T-helper 17 cell (primary cell): ENCODE data around the gene S100A4. TPM values are rescaled to one million over a fixed set of nuclear protein-coding genes. Genes with fewer than 3 reads are reported as not detected.
A peak's percentile ranks its signal among the peaks of the same experiment; 100 is the strongest.
"Not testable (repeated sequence)": the region's sequence is repeated elsewhere in the genome, so short reads cannot be mapped to it uniquely, and the experiment has no call there.

Experiments
- ATAC-seq: fragments of 150-1000 bp; cut with Tn5 transposase; 2 replicates; pipeline ENCODE4 v1.10.0; 2021; ENCODE audit warnings: mild to moderate bottlenecking, moderate library complexity
- DNase-seq, 3 donors: peaks; one replicate each; pipeline versions ENCODE4 v3.0.0 to v3.0.0-alpha.2; 2020 to 2021
- H3K9me3 ChIP-seq: one replicate; pipeline ENCODE4 v1.7.0; 2013; ENCODE audit warnings: low read length, mild to moderate bottlenecking; ENCODE audit not compliant: control insufficient read depth, poor library complexity, severe bottlenecking
- H3K27ac Mint-ChIP-seq: one replicate; pipeline ENCODE4 v1.8.0; 2022; ENCODE audit warnings: mild to moderate bottlenecking, moderate library complexity, mixed read lengths
- H3K27me3 Mint-ChIP-seq: one replicate; pipeline ENCODE4 v1.8.0; 2022; ENCODE audit warnings: mixed read lengths
- H3K36me3 Mint-ChIP-seq: one replicate; pipeline ENCODE4 v1.8.0; 2022; ENCODE audit warnings: low read depth, mixed read lengths
- H3K4me1 Mint-ChIP-seq: one replicate; pipeline ENCODE4 v1.8.0; 2022; ENCODE audit warnings: mild to moderate bottlenecking, mixed read lengths
- H3K4me3 Mint-ChIP-seq: one replicate; pipeline ENCODE4 v1.8.0; 2022; ENCODE audit warnings: mild to moderate bottlenecking, moderate library complexity, mixed read lengths
- total RNA-seq, 4 donors: library from RNA in 2 of 4; stranded (reverse) in 2 of 4; gene quantifications; one replicate each; pipeline ENCODE4 v1.2.3 and lab custom pipeline; 2022 to 2026

S100A4 gene
- total RNA-seq, 2 donors from 2014 or later: 935 to 1,018 TPM

DNA sequence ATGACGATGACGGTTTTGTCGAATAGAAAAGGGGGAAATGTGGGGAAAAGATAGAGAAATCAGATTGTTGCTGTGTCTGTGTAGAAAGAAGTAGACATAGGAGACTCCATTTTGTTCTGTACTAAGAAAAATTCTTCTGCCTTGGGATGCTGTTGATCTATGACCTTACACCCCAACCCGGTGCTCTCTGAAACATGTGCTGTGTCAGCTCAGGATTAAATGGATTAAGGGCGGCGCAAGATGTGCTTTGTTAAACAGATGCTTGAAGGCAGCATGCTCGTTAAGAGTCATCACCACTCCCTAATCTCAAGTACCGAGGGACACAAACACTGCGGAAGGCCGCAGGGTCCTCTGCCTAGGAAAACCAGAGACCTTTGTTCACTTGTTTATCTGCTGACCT is 29.9 kb upstream of the S100A4 start:
- peaks cover 22% of the 10 kb centered on the region for H3K27me3 Mint-ChIP-seq
- not testable (repeated sequence) for ATAC-seq, H3K36me3 Mint-ChIP-seq, H3K9me3 ChIP-seq, H3K4me3 Mint-ChIP-seq, DNase-seq, H3K27ac Mint-ChIP-seq
- H3K4me1 Mint-ChIP-seq: peaks cover 15% of the 10 kb centered on the region

DNA sequence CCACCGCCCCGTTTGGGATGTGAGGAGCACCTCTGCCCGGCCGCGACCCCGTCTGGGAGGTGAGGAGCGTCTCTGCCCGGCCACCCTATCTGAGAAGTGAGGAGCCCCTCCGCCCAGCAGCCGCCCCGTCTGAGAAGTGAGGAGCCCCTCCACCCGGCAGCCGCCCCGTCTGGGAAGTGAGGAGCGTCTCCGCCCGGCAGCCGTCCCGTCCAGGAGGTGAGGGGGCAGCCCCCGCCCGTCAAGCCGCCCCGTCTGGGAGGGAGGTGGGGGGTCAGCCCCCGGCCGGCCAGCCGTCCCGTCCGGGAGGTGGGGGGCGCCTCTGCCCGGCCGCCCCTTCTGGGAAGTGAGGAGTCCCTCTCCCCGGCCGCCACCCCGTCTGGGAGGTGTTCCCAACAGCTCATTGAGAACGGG is 29.5 kb upstream of the S100A4 start:
- Mint-ChIP-seq H3K4me1 (peaks cover 16% of the 10 kb centered on the region), H3K27me3 (peaks cover 22% of the 10 kb centered on the region)
- H3K4me3 Mint-ChIP-seq, DNase-seq, H3K27ac Mint-ChIP-seq, H3K36me3 Mint-ChIP-seq, ATAC-seq, H3K9me3 ChIP-seq: not testable (repeated sequence)

DNA sequence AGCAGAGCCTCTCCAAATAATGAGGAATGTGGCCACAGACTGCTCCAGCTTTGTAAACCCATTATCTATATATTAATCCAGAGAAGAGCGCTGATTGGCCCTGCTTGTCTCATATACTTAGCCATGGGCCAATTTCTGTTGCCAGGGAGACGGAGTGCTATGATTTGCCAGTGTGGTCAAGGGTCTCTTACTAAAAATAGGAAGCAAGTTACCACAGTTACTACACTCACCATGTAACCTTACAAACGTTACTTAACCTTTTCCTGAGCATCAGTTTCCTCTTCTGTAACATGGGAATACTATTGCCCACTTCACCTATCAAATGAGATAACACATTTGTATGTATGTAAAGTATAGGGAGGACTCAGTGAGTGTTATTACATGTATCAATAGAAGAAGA is 27.7 kb upstream of the S100A4 start:
- H3K27ac Mint-ChIP-seq: peak overlapping the region; percentile 2
- H3K36me3 Mint-ChIP-seq: peaks cover 3% of the 10 kb centered on the region
- peaks cover 11% of the 10 kb centered on the region for H3K27me3 Mint-ChIP-seq
- H3K4me3 Mint-ChIP-seq: no peak overlapping the region
- peaks cover 22% of the 10 kb centered on the region for H3K4me1 Mint-ChIP-seq
- ATAC-seq (no peak), DNase-seq (no peak)
- no peaks in the 10 kb centered on the region for H3K9me3 ChIP-seq

DNA sequence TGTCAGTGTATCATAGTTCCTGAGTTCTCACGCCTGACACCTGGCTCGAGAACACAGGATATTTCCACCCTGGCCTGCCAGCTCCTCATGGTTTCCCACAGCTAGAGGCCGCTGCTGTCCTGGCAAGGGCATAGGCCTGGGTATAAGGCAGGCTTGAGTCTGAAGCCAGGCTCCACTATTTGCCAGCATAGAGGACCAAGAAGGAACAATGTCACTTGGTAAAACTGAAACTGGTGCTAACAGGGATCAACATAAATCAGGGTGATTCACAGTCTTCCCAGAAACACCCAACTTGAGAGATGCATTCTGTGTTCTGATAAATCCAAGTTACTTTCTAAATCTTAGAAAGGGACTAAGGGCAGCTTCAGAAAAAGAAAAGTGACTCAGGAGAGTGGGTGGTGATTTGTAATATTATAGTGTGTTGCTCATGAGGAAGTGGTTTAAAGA is 27.0 kb upstream of the S100A4 start:
- H3K9me3 ChIP-seq: no peaks in the 10 kb centered on the region
- H3K4me3 Mint-ChIP-seq: no peak overlapping the region
- H3K27ac Mint-ChIP-seq: peak overlapping the region; percentile 2
- peak; percentile 90 for ATAC-seq
- peaks cover 3% of the 10 kb centered on the region for H3K27me3 Mint-ChIP-seq
- peak in 2 of 3 donors; percentile 14 to 38 for DNase-seq
- peaks cover 22% of the 10 kb centered on the region for H3K4me1 Mint-ChIP-seq
- H3K36me3 Mint-ChIP-seq: no peaks in the 10 kb centered on the region

DNA sequence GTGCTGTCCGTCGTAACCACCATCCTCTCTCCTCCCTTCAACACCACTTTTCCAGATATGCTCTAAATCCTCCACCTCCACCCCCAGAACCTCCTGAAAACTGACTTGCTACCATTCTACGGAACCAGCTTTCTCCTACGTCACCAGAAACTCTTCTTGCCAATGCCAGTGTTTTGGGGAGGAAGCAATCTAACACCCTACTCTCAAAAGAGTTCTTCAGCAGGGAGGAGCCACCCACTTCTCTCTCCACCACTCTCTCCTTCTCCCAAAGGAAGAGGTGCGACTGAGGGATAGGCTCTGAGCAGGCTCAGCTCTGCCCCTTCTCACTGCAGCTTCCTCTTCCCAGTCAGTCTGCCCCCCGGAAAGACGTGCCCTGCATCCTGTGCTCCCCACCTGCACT is 26.1 kb upstream of the S100A4 start:
- DNase-seq (no peak), ATAC-seq (no peak)
- peak overlapping the region; percentile 8 for H3K27ac Mint-ChIP-seq
- no peaks in the 10 kb centered on the region for H3K36me3 Mint-ChIP-seq
- peaks cover 26% of the 10 kb centered on the region for H3K4me1 Mint-ChIP-seq
- H3K4me3 Mint-ChIP-seq: no peak overlapping the region
- no peaks in the 10 kb centered on the region for H3K27me3 Mint-ChIP-seq
- H3K9me3 ChIP-seq: no peaks in the 10 kb centered on the region

DNA sequence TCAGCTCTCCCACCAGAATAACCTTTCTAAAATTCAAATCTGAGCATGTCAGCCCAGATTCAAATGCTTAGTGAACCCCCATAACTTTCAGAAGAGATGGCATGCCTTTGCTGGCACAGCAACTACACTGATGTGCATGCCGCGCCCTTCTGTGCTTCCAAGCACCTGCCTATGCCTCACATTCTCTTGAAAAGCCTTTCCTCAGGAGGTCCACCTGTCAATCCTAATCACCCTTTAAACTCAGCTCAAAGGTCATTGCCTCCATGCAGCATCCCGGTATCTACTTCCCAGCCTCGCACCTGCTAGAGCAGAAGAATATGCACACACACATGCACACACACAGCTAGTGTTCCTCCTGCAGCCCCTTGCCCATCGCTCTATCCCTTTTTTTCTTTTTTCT is 25.3 kb upstream of the S100A4 start:
- Mint-ChIP-seq H3K27ac (peak overlapping the region; percentile 6), H3K4me3 (no peak overlapping the region), H3K4me1 (peaks cover 31% of the 10 kb centered on the region), H3K27me3 (no peaks in the 10 kb centered on the region), H3K36me3 (no peaks in the 10 kb centered on the region)
- ATAC-seq (no peak), DNase-seq (no peak)
- H3K9me3 ChIP-seq: no peaks in the 10 kb centered on the region

DNA sequence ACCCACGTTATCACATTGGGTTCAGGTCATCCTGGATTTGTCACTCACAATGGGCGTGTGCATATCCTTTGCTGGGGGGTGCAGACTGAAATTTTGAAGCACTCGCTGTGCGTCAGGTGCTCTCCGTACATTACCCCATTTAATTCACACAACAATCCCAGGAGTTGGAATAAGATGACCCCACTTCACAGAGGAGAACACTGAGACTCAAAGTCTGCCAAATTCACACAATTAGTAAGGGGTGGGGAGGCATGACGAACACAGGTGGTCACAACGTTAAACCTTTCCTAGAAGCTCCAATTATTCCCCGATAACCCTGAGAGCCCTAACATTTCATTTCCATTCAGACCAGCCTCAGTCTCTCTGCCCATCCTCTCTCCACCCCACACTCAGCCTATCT is 23.9 kb upstream of the S100A4 start:
- no peaks in the 10 kb centered on the region for H3K9me3 ChIP-seq
- Mint-ChIP-seq H3K4me3 (no peak overlapping the region), H3K27ac (no peak overlapping the region), H3K36me3 (no peaks in the 10 kb centered on the region), H3K4me1 (peaks cover 34% of the 10 kb centered on the region), H3K27me3 (no peaks in the 10 kb centered on the region)
- no peak for ATAC-seq
- DNase-seq: no peak

DNA sequence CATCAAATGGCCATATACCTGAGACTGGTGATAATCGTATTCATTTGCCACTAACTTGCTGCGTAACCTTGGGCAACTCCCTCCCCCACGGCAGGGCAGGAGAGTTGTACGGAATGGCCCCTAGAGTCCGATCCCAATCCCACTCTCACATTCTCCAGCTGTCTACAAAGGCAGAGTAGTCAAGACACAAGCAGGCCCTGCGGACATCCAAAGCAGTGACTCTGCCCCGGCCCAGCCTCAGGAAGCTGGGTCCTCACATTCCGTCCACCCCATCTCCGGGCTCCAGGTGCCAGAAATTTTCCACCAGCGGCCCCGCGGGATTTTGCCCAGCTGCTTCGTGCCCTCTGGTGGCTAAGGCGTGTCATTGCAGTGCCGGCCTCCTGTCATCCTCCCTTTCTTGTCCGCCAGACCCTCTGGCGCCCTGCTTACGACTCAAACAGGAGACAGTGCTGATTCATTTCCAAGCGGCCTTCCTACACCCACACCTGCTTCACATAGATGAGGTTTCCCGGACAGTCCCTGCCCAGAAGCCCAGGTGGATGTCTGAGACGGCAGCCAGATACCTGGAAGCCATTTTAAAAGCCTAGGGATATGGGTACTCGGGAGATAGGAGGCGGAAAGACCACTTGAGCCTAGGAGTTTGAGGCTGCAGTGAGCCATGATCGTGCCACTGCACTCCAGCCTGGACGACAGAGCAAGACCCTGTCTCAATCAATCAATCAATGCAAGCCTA is 22.9 kb upstream of the S100A4 start:
- peaks cover 34% of the 10 kb centered on the region for H3K4me1 Mint-ChIP-seq
- no peaks in the 10 kb centered on the region for H3K9me3 ChIP-seq
- H3K4me3 Mint-ChIP-seq: peak overlapping the region; percentile 79
- DNase-seq (peak; percentile 67 to 71 (median 68)), ATAC-seq (peak; percentile 50)
- no peaks in the 10 kb centered on the region for H3K36me3 Mint-ChIP-seq
- peak overlapping the region; percentile 69 for H3K27ac Mint-ChIP-seq
- no peaks in the 10 kb centered on the region for H3K27me3 Mint-ChIP-seq

DNA sequence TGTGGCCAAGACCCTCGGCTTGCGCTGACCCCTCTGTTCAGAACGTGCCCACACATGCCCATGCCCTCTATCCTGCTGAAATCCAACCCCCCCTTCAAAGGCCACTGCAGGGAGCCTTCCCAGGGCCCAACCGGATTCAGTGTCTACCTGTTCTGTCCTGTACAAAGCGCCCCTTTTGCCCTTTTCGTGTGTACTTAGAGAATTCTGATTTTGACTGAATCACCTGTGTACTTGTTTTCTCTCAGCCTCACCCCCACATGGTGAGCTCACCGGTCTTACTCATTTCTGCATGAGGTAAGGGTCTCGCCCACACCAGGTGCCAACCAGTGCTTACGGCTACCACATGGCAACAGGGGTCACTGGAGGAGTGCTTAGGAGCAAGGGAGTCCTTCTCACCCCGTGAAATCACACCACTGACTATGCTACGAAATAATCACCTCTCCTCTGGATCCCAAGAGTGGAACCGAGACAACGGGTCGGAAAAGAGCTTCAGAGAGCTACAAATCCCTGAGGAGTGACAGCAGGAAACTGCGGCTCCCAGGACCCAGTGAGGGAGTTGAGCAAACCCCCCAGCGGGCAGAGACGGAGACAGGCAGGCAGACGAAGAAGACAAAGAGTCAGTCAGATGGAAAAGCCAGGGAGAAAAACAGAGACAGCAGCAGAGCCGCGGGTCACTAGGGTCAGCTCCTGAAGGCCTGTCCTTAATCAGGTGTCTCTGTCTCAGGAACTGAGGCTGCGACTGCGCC is 22.2 kb upstream of the S100A4 start:
- Mint-ChIP-seq H3K4me3 (peak overlapping the region; percentile 41), H3K36me3 (no peaks in the 10 kb centered on the region), H3K27me3 (no peaks in the 10 kb centered on the region), H3K4me1 (peaks cover 30% of the 10 kb centered on the region), H3K27ac (peak overlapping the region; percentile 69)
- no peaks in the 10 kb centered on the region for H3K9me3 ChIP-seq
- DNase-seq: no peak
- no peak for ATAC-seq

DNA sequence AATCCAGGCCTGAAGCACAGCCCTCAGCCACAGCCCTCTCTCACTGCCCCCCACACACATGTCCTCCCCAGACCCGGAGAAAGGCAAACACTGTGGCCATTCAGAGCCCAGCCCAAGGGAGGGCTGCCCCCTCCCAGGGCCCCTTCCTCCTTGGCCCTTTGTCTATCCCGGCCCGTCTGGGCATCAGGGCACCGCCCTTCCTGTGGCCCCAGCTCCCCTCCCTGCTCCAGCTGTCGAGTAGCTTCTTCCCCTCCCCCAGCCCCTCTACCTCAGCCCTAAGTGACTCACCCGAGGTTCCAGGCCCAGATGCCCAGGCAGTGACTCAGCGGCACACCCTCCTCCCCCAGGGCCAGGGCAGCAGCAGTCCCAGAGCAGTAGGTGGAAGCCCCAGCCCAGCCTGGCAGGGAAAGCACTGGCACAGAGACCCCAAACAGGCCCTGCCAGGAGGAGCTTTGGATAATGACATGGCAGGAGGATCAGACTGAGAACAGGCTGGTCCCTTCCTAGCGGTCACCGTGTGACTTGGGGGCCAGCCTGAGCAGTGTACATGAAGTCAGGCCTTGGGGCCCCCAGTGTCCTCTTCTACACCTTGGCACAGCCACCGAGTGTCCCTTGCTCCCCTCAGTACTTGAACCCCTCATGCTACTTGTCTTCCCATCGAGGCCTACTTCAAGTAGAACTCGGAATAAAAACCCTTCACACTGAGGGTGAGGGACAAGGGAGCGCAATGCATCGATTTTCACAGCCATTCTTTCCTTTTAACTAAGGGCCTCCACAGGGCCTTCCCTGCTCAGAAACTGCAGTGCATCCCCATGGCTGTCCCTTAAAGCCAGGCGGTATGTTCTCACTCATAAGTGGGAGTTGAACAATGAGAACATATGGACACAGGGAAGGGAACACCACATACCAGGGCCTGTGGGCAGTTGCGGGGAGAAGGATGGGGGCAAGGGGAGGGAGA is 21.1 kb upstream of the S100A4 start:
- H3K27me3 Mint-ChIP-seq: no peaks in the 10 kb centered on the region
- DNase-seq (peak; percentile 41 to 77 (median 58)), ATAC-seq (peak; percentile 87)
- no peaks in the 10 kb centered on the region for H3K9me3 ChIP-seq
- peaks cover 27% of the 10 kb centered on the region for H3K4me1 Mint-ChIP-seq
- no peaks in the 10 kb centered on the region for H3K36me3 Mint-ChIP-seq
- H3K27ac Mint-ChIP-seq: peak overlapping the region; percentile 96
- peak overlapping the region; percentile 76 for H3K4me3 Mint-ChIP-seq

DNA sequence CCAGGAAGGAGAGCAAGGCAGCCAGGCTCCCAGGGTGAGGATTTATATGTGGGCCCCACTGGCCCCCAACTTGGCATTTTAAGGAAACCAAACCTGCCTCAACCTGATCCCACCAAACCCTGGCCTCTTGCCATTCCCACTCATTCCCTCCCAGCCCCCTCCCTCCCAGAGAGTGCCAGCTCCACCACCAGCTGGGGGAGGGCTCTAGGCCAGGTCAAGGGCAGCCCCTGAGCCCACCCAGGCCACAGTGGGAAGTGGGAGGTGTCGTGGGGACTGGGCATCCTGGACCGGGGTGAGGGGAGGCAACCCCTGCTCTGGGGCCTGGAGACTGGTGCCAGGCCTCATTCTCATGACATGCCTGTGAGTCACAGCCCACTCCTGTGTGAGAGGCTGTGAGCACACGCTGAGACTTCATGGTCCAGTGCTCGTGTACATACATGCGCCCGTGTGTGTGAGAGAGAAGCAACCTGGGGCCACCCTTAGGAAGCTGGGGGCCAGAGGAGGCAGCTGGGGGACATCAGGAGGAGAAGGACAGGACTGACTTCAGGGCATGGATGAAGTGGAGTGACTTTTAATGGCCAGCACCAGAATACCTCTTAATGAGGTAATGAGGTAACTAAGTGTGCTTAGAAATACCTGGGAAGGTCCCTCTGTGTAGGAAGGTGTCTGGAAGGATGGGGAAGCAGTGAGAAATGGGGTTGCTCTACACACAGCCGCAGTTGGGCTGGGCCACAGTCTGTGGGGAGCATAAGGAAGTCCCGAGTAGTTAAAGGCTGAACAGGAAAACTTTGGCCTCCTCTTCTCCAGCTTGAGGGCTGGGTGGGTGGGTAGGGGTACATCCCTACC is 20.1 kb upstream of the S100A4 start, which contains the start of gene S100A2:
TSS of gene S100A2 (minus strand) at position 316 of the 846 bp plus-strand sequence. CDS start 1,967 bp downstream, outside the sequence.
- Mint-ChIP-seq H3K36me3 (no peaks in the 10 kb centered on the region), H3K27me3 (no peaks in the 10 kb centered on the region), H3K4me3 (peak within 1 kb of the TSS; percentile 76), H3K27ac (peak within 1 kb of the TSS; percentile 96), H3K4me1 (peaks cover 27% of the 10 kb centered on the region)
- no peak for DNase-seq
- ATAC-seq: peak; percentile 59
- H3K9me3 ChIP-seq: no peaks in the 10 kb centered on the region

DNA sequence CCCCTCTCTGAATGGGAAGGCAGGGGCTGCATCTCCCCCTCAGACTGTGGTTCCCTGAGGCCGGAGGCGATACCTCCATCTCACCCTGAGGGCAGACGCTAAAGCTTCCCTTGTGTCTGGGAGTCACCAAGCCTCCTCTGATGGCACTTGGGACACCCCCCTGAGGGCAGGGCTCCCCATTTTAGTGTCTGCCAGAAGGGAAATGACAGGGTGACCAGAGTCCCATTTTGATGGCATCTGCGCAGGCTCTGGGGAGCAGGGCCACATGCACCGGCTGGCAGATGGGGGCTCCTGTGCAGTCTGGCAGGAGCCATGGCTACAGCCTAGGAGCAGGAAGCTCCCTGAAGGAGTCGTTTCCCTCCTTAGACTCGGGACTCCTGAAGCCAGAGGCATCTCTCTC is 18.4 kb upstream of the S100A4 start:
- no peaks in the 10 kb centered on the region for H3K9me3 ChIP-seq
- H3K4me3 Mint-ChIP-seq: no peak overlapping the region
- H3K27me3 Mint-ChIP-seq: no peaks in the 10 kb centered on the region
- DNase-seq (no peak), ATAC-seq (no peak)
- no peaks in the 10 kb centered on the region for H3K36me3 Mint-ChIP-seq
- H3K27ac Mint-ChIP-seq: no peak overlapping the region
- peaks cover 24% of the 10 kb centered on the region for H3K4me1 Mint-ChIP-seq
